Ishikawa (cell line): ENCODE measurements around the gene CNOT6.

ENCODE experiments used
- CEBPB ChIP-seq: IDR thresholded peaks from 2 replicates; pipeline ENCODE4 v1.6.1; 2012
- CREB1 ChIP-seq: IDR thresholded peaks from 2 replicates; pipeline ENCODE4 v1.6.1; 2012; ENCODE audit warnings: low read depth
- EGR1 ChIP-seq: IDR thresholded peaks from 2 replicates; pipeline ENCODE4 v1.6.1; 2012
- EP300 ChIP-seq: IDR thresholded peaks from 2 replicates; pipeline ENCODE4 v1.6.1; 2012; ENCODE audit warnings: borderline replicate concordance
- FOXM1 ChIP-seq: IDR thresholded peaks from 2 replicates; pipeline ENCODE4 v1.6.1; 2012; ENCODE audit warnings: low read depth, borderline replicate concordance
- NFIC ChIP-seq: IDR thresholded peaks from 2 replicates; pipeline ENCODE4 v1.6.1; 2012
- RAD21 ChIP-seq: IDR thresholded peaks from 2 replicates; pipeline ENCODE4 v1.6.1; 2012; ENCODE audit warnings: low read depth
- REST ChIP-seq: IDR thresholded peaks from 2 replicates; pipeline ENCODE4 v1.6.1; 2012; ENCODE audit warnings: low read depth, mild to moderate bottlenecking
- TAF1 ChIP-seq: IDR thresholded peaks from 2 replicates; pipeline ENCODE4 v1.6.1; 2012; ENCODE audit warnings: low read depth, mild to moderate bottlenecking
- TCF12 ChIP-seq: IDR thresholded peaks from 2 replicates; pipeline ENCODE4 v1.6.1; 2012; ENCODE audit warnings: low read depth
- TEAD4 ChIP-seq: IDR thresholded peaks from 2 replicates; pipeline ENCODE4 v1.6.1; 2012
- YY1 ChIP-seq: IDR thresholded peaks from 2 replicates; pipeline ENCODE4 v1.6.1; 2012; ENCODE audit warnings: low read depth
- ZBTB7A ChIP-seq: IDR thresholded peaks from 2 replicates; pipeline ENCODE4 v1.6.1; 2012; ENCODE audit warnings: low read depth
- TF ChIP-seq, protein P1 (sequence below): IDR thresholded peaks from 2 replicates; pipeline ENCODE4 v1.6.1; 2012
- TF ChIP-seq, protein P2 (sequence below): IDR thresholded peaks from 2 replicates; pipeline ENCODE4 v1.6.1; 2012

Gene CNOT6

DNA sequence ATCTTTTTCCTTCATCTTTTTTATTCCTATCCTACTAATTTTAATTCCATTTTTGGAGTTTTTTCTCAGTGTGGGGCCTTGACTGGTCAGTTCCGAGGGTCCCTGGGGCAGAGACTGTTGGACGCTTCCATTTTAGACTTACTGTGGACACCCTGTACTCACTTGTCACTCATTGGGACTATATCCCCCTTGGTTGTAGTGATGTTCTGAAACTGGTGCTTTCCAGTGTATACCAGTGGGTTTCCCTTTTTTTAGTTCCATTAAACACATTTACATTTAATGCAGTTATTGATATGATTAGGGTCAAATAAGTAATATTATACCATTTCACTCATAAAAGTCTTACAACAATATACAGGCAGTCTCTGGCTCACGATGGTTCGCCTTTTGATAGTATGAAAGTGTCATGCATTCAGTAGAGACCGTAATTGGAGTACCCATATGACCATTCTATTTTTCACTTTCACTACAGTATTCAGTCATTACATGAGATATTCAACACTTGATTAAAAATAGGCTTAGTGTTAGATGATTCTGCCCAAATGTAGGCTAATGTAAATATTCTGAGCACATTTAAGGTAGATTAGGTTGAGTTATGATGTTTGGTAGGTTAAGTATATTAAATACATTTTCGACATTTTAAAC lies 46.0 kb downstream of the CNOT6 start:
- no peak for TF ChIP-seq EP300
- TF ChIP-seq TCF12 = no peak
- no peak for TF ChIP-seq RAD21
- TF ChIP-seq CEBPB = no peak
- no peak for TF ChIP-seq TAF1
- no peak for TF ChIP-seq NFIC
- no peak for TF ChIP-seq YY1
- TF ChIP-seq TEAD4 = no peak
- no peak for TF ChIP-seq REST
- TF ChIP-seq, protein P1, sequence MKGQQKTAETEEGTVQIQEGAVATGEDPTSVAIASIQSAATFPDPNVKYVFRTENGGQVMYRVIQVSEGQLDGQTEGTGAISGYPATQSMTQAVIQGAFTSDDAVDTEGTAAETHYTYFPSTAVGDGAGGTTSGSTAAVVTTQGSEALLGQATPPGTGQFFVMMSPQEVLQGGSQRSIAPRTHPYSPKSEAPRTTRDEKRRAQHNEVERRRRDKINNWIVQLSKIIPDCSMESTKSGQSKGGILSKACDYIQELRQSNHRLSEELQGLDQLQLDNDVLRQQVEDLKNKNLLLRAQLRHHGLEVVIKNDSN = no peak
- no peak for TF ChIP-seq ZBTB7A
- TF ChIP-seq FOXM1 = no peak
- no peak for TF ChIP-seq EGR1
- TF ChIP-seq, protein P2, sequence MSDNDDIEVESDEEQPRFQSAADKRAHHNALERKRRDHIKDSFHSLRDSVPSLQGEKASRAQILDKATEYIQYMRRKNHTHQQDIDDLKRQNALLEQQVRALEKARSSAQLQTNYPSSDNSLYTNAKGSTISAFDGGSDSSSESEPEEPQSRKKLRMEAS = no peak
- TF ChIP-seq CREB1 = no peak

DNA sequence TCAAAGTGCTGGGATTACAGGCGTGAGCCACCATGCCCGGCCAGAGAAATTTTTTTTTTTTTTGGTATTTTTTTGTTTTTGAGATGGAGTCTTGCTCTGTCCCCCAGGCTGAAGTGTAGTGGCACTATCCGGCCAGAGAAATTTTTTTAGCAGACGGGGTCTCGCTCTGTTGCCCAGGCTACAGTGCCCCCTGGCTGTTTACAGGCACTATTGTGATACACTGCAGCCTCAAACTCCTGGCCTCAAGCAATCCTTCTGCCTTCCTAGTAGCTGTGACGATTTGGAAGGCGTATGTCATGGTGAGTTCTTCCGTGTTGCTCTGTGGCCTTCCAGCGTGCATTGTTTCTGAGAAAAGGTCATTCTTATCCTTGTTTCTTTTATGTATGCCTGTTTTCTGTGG lies 47.5 kb downstream of the CNOT6 start:
- TF ChIP-seq REST (no peak), RAD21 (no peak), NFIC (no peak), TAF1 (no peak)

DNA sequence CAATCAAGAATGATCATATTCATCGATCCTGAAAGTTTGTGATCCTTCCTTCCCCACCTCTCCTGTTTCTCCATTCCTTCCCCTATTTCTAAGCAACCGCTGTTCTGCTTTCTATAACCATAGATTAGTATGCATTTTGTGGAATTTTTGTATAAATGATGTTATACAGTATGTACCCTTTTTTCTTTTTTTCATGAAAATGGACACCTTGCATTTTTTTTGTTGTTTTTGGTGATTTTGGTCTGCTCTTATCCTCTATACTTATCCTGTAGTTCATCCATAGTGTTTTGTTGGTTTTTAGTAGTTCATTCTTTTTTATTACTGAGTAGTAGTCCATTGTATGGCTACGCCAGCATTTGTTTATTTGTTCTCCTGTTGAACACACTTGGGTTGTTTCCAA lies 51.1 kb downstream of the CNOT6 start:
- TF ChIP-seq, protein P2 = no peak
- TF ChIP-seq CREB1 (no peak), RAD21 (no peak), EP300 (no peak), CEBPB (no peak), YY1 (no peak), EGR1 (no peak), NFIC (no peak), FOXM1 (no peak), ZBTB7A (no peak), REST (no peak)
- TF ChIP-seq, protein P1 = no peak

DNA sequence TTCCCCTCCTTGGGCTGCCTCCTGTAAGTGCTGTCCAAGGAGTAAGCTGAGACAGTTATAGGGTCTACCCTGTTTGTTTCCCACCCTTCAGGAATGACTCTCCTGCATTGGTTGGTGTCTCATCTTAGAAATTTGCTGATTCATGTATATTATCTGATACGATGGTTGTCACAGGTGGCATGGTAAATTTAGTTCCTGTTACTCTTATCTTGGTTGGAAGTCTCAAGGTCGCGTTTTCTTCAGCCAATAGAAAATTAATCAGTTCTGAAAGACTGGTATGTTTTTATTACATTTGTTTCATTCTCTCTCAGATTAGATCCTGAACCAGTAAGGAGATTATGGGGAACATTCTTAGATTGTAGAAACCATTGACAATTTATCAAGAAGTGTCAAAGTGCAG lies 54.4 kb downstream of the CNOT6 start:
- no peak for TF ChIP-seq YY1
- TF ChIP-seq REST = no peak
- no peak for TF ChIP-seq ZBTB7A
- TF ChIP-seq, protein P2 = no peak
- TF ChIP-seq FOXM1 = no peak
- no peak for TF ChIP-seq TCF12
- no peak for TF ChIP-seq EGR1
